H1 (cell line): ENCODE results near the gene DEDD. TPM values are rescaled to one million over a fixed set of nuclear protein-coding genes. Genes with fewer than 3 reads are reported as not detected.

Source experiments
- CTCF ChIA-PET: fragments of 300-600 bp; sonication (Branson Sonifier 250); formaldehyde crosslinking; loops from one replicate; lab custom pipeline; 2021; ENCODE audit not compliant: partially characterized antibody; lab: Charles Lee
- POLR2A ChIA-PET: fragments of 300-600 bp; sonication (Branson Sonifier 250); formaldehyde crosslinking; loops from one replicate; lab custom pipeline; 2021; ENCODE audit warnings: inconsistent platforms; ENCODE audit not compliant: partially characterized antibody; lab: Charles Lee
- DNase-seq, 2 experiments: peaks; one replicate each; pipeline versions ENCODE4 v3.0.0 to v3.0.0-alpha.2; 2010 to 2022; ENCODE audit warnings: low spot score in 2 of 2, low read depth in 1 of 2, mixed read lengths in 1 of 2
- FAIRE-seq: peaks from 2 replicates; lab custom pipeline; 2011; peaks lifted over from hg19 to GRCh38; lab: Jason Lieb, UNC
- H2AFZ ChIP-seq: 2 replicates; pipeline ENCODE4 v1.8.1; 2012; ENCODE audit warnings: low read length, inconsistent platforms
- H2AK5ac ChIP-seq: 2 replicates; pipeline ENCODE4 v1.6.1; 2013; ENCODE audit warnings: low read depth, low read length
- H2BK120ac ChIP-seq: replicated peaks from 2 replicates; pipeline ENCODE3; 2013; ENCODE audit warnings: low read depth, low read length, inconsistent platforms
- H2BK12ac ChIP-seq: 2 replicates; pipeline ENCODE4 v1.6.1; 2013; ENCODE audit warnings: low read depth, low read length
- H2BK15ac ChIP-seq: 2 replicates; pipeline ENCODE4 v1.6.1; 2013; ENCODE audit warnings: low read length
- H2BK20ac ChIP-seq: 2 replicates; pipeline ENCODE4 v1.6.1; 2013; ENCODE audit warnings: low read length
- H2BK5ac ChIP-seq: 2 replicates; pipeline ENCODE4 v1.6.1; 2013; ENCODE audit warnings: low read depth, low read length
- H3K14ac ChIP-seq: 2 replicates; pipeline ENCODE4 v1.6.1; 2013; ENCODE audit warnings: inconsistent platforms; ENCODE audit not compliant: insufficient read length
- H3K18ac ChIP-seq: 2 replicates; pipeline ENCODE4 v1.6.1; 2013; ENCODE audit warnings: low read length; ENCODE audit errors: extremely low read depth
- H3K23ac ChIP-seq: 2 replicates; pipeline ENCODE4 v1.6.1; 2013; ENCODE audit warnings: inconsistent platforms; ENCODE audit not compliant: insufficient read length
- H3K23me2 ChIP-seq: 2 replicates; pipeline ENCODE4 v1.6.1; 2013; ENCODE audit warnings: low read depth, low read length
- H3K27ac ChIP-seq: 2 replicates; pipeline ENCODE4 v1.6.1; 2011; ENCODE audit warnings: low read depth, low read length, inconsistent platforms
- H3K27me3 ChIP-seq, 4 experiments: replicated peaks in 1 of 4; 1 replicate in 1 of 4; 2 replicates in 3 of 4; pipeline versions ENCODE4 v1.6.1 to v1.8.1; 2011 to 2013; ENCODE audit warnings: low read length in 3 of 4, mild to moderate bottlenecking in 3 of 4, inconsistent platforms in 2 of 4, mixed read lengths in 2 of 4, moderate library complexity in 1 of 4; ENCODE audit not compliant: control insufficient read depth in 3 of 4, insufficient read depth in 3 of 4; ENCODE audit errors: extremely low read depth in 1 of 4
- H3K36me3 ChIP-seq, 4 experiments: 2 replicates each; pipeline versions ENCODE4 v1.6.1 to v1.8.1; 2011 to 2013; ENCODE audit warnings: mild to moderate bottlenecking in 4 of 4, low read length in 3 of 4, moderate library complexity in 2 of 4, control low read depth in 1 of 4, inconsistent platforms in 1 of 4; ENCODE audit not compliant: insufficient read depth in 4 of 4, control insufficient read depth in 2 of 4
- H3K4ac ChIP-seq: replicated peaks from 2 replicates; pipeline ENCODE3; 2013; ENCODE audit warnings: low read length, low read depth, mixed read lengths, inconsistent platforms; ENCODE audit not compliant: insufficient read length
- H3K4me1 ChIP-seq, 4 experiments: replicated peaks in 1 of 4; 1 replicate in 1 of 4; 2 replicates in 3 of 4; pipeline versions ENCODE4 v1.6.1 to v1.8.1; 2011 to 2013; ENCODE audit warnings: low read length in 3 of 4, inconsistent platforms in 2 of 4, mixed read lengths in 1 of 4; ENCODE audit not compliant: insufficient read depth in 4 of 4, control insufficient read depth in 3 of 4
- H3K4me2 ChIP-seq, 2 experiments: 2 replicates each; pipeline versions ENCODE4 v1.6.1 to v1.8.1; 2011 to 2013; ENCODE audit warnings: low read depth in 2 of 2, low read length in 2 of 2, control low read depth in 1 of 2, inconsistent platforms in 1 of 2, mild to moderate bottlenecking in 1 of 2; ENCODE audit not compliant: insufficient read depth in 1 of 2
- H3K4me3 ChIP-seq, 4 experiments: fragments of 200-600, 300-600 bp in 1 of 4; sonication (generic), shearing (Covaris generic), sonication (Bioruptor Twin) in 1 of 4; 2 replicates each; pipeline versions ENCODE4 v1.5.1 to v1.8.1; 2011 to 2016; ENCODE audit warnings: low read length in 4 of 4, low read depth in 3 of 4, control low read depth in 2 of 4, inconsistent platforms in 2 of 4, mild to moderate bottlenecking in 2 of 4, mixed read lengths in 1 of 4, moderate library complexity in 1 of 4; ENCODE audit not compliant: insufficient read depth in 2 of 4; ENCODE audit errors: extremely low read depth in 1 of 4
- H3K56ac ChIP-seq: replicated peaks from 2 replicates; pipeline ENCODE3; 2013; ENCODE audit warnings: low read depth, mild to moderate bottlenecking, mixed read lengths, low read length, inconsistent platforms; ENCODE audit not compliant: insufficient read length
- H3K79me1 ChIP-seq: 2 replicates; pipeline ENCODE4 v1.6.1; 2013; ENCODE audit warnings: low read depth, low read length, control low read depth
- H3K79me2 ChIP-seq, 2 experiments: 2 replicates each; pipeline versions ENCODE4 v1.6.1 to v1.8.1; 2012 to 2013; ENCODE audit warnings: low read length in 2 of 2, mild to moderate bottlenecking in 2 of 2, inconsistent platforms in 1 of 2; ENCODE audit not compliant: insufficient read depth in 2 of 2, control insufficient read depth in 1 of 2
- H3K9ac ChIP-seq, 4 experiments: replicated peaks in 1 of 4; 1 replicate in 1 of 4; 2 replicates in 3 of 4; pipeline versions ENCODE4 v1.6.1 to v1.8.1; 2011 to 2013; ENCODE audit warnings: low read depth in 3 of 4, low read length in 3 of 4, control low read depth in 2 of 4, mild to moderate bottlenecking in 2 of 4, moderate library complexity in 2 of 4, inconsistent platforms in 1 of 4; ENCODE audit errors: extremely low read depth in 1 of 4
- H3K9me3 ChIP-seq, 2 experiments: 2 replicates each; pipeline versions ENCODE4 v1.6.1 to v1.8.1; 2012 to 2013; ENCODE audit warnings: mild to moderate bottlenecking in 2 of 2, moderate library complexity in 2 of 2, control low read depth in 1 of 2, inconsistent platforms in 1 of 2, low read depth in 1 of 2, low read length in 1 of 2, mixed read lengths in 1 of 2; ENCODE audit not compliant: insufficient read depth in 2 of 2
- H4K20me1 ChIP-seq, 2 experiments: replicated peaks in 1 of 2; 2 replicates each; pipeline versions ENCODE3 to v1.8.1; 2011 to 2013; ENCODE audit warnings: inconsistent platforms in 2 of 2, low read length in 2 of 2, mild to moderate bottlenecking in 1 of 2; ENCODE audit not compliant: insufficient read depth in 2 of 2, control insufficient read depth in 1 of 2
- H4K5ac ChIP-seq: 2 replicates; pipeline ENCODE4 v1.6.1; 2013; ENCODE audit warnings: low read length, low read depth, mixed read lengths, inconsistent platforms; ENCODE audit not compliant: insufficient read length
- H4K8ac ChIP-seq: 2 replicates; pipeline ENCODE4 v1.8.0; 2013; ENCODE audit warnings: mild to moderate bottlenecking, moderate library complexity, low read length, inconsistent platforms; ENCODE audit not compliant: insufficient read depth; ENCODE audit errors: extremely low read depth
- H4K91ac ChIP-seq: replicated peaks from 2 replicates; pipeline ENCODE3; 2013; ENCODE audit warnings: low read length, mixed read lengths, inconsistent platforms; ENCODE audit not compliant: insufficient read length
- CEBPB ChIP-seq: IDR thresholded peaks from 2 replicates; pipeline ENCODE4 v1.6.1; 2012; ENCODE audit warnings: low read depth, low read length
- JUN ChIP-seq: IDR thresholded peaks from 2 replicates; pipeline ENCODE4 v1.6.1; 2011; ENCODE audit warnings: low read depth, mild to moderate bottlenecking, improper control_type of control experiment, low read length
- NRF1 ChIP-seq: IDR thresholded peaks from 2 replicates; pipeline ENCODE4 v1.6.1; 2011; ENCODE audit warnings: mild to moderate bottlenecking, low read depth, low read length, improper control_type of control experiment
- SIN3A ChIP-seq, 2 experiments: IDR thresholded peaks in 1 of 2; conservative IDR thresholded peaks in 1 of 2; 2 replicates each; pipeline ENCODE4 v1.6.1; 2011 to 2012; ENCODE audit warnings: low read length in 2 of 2, improper control_type of control experiment in 1 of 2, low read depth in 1 of 2, mild to moderate bottlenecking in 1 of 2
- WGBS, 2 experiments: shearing (Covaris generic) in 1 of 2; methylation state at CpG; one replicate each; pipeline versions ENCODE4 v1.1.6 to v1.1.7; 2013 to 2015; ENCODE audit warnings: low lambda C conversion rate in 2 of 2, mixed read lengths in 2 of 2, inconsistent platforms in 1 of 2, low coverage in 1 of 2, missing lambda C conversion rate in 1 of 2; ENCODE audit not compliant: insufficient replicate concordance in 2 of 2, insufficient coverage in 1 of 2, insufficient read length in 1 of 2; ENCODE audit errors: extremely low coverage in 1 of 2, missing lambda C conversion rate in 1 of 2; 5-methylcytosine and 5-hydroxymethylcytosine counted together
- polyA plus RNA-seq, 7 experiments: library from polyadenylated mRNA; depleted of rRNA in 3 of 7; stranded (reverse) in 5 of 7; unstranded in 2 of 7; fragments of >200 nt in 5 of 7; fragments of 200-250 nt in 2 of 7; gene quantifications; 1 replicate in 5 of 7; 2 replicates in 1 of 7; 4 replicates in 1 of 7; pipeline versions ENCODE4 v1.2.1 to v1.2.3, GENCODE V29; 2011 to 2013; ENCODE audit warnings: missing spikeins in 2 of 7, mixed read lengths in 2 of 7
- total RNA-seq: library from RNA; stranded (reverse); fragmentation: NEBNext Ultra II Directional; extraction: Animal tissue kit (Norgen Biotek cat#: 25700); gene quantifications from 2 replicates; pipeline ENCODE4 v1.2.1, GENCODE V29; 2021

DEDD gene
- total and polyA plus RNA-seq, 2 of the 8 experiments (the other 6 are each of a cell fraction or from before 2014, with no cell fraction given) = 42.6 to 55.9 TPM

- Histone ChIP-seq H2BK120ac (no peak overlapping the region), H4K91ac (no peak overlapping the region), H3K27ac (no peak overlapping the region), H3K56ac (no peak overlapping the region), H4K8ac (no peak overlapping the region), H3K23ac (no peak overlapping the region), H3K14ac (no peak overlapping the region), H3K36me3 (no peaks in the 10 kb centered on the region), H3K18ac (no peak overlapping the region), H3K27me3 (no peaks in the 10 kb centered on the region), H2AFZ (no peak overlapping the region), H3K9ac (no peak overlapping the region), H3K4me3 (no peak overlapping the region), H3K79me1 (no peaks in the 10 kb centered on the region), H3K9me3 (no peaks in the 10 kb centered on the region), H3K4ac (no peak overlapping the region), H3K79me2 (no peaks in the 10 kb centered on the region), H4K20me1 (no peaks in the 10 kb centered on the region), H4K5ac (no peak overlapping the region), H2BK5ac (no peak overlapping the region)
- FAIRE-seq = no peak
- no peak for DNase-seq
- no peak for TF ChIP-seq JUN
- no peak for TF ChIP-seq CEBPB
- no peak for TF ChIP-seq SIN3A (conservative IDR thresholded peaks at IDR 0.05 in 1 of 2, IDR thresholded peaks at IDR 0.05 in 1 of 2; ENCODE audit: low read depth in 1 of 2, low read length in 2 of 2)
- TF ChIP-seq NRF1 = no peak
- TF ChIP-seq, all 59 proteins: peak for 0
- Histone ChIP-seq H2BK12ac (no peak overlapping the region), H2BK15ac (0 out of 2 replicates have a peak overlapping the region, but pooled peaks have one; percentile 31), H2BK20ac (no peak overlapping the region), H3K23me2 (peaks cover 2% of the 10 kb centered on the region; the same call in 1 of the 2 replicates), H3K4me1 (peaks cover 0 to 6% (median 0%) of the 10 kb centered on the region in 4 experiments; a peak in 3 of 7 replicates), H3K4me2 (no peak overlapping the region), H2AK5ac (no peak overlapping the region)
- ChIA-PET POLR2A (interaction anchor here (1.6 kb wide), 1 partner anchor 43 kb away, joined by 5 read pairs; the partner anchor contains the start of gene DEDD), CTCF (interaction anchor here (1.2 to 11.9 kb wide), 4 partner anchors 8 to 49 kb away, joined by 3 to 156 read pairs (median 49); partner anchors contain the start of genes ARHGAP30 and KLHDC9)
- WGBS, 2 experiments = 90% methylated on average over 5 of the region's 5 CpGs; no CpG with 5 or more reads in 1 of the 2 experiments
Measured at GRCh38 chr1:161089938-161090337, 42.5 kb downstream of the DEDD start.
